Suprapubic skin (tissue), 4 donors: ENCODE results near the gene AMPD3. TPM values are rescaled to one million over a fixed set of nuclear protein-coding genes. Genes with fewer than 3 reads are reported as not detected.
A peak's percentile ranks its signal among the peaks of the same experiment; 100 is the strongest.

Experiments used
- DNase-seq, 2 donors: peaks; one replicate each; pipeline ENCODE4 v3.0.0-alpha.2; 2019; ENCODE audit warnings: low spot score in 2 of 2
- H3K27ac ChIP-seq: fragments of 200-600 bp; sonication (generic); one replicate; pipeline ENCODE4 v1.5.1; 2019
- H3K27me3 ChIP-seq: fragments of 200-600 bp; sonication (generic); one replicate; pipeline ENCODE4 v1.5.1; 2019
- H3K36me3 ChIP-seq: fragments of 200-600 bp; sonication (generic); one replicate; pipeline ENCODE4 v1.5.1; 2019
- H3K4me1 ChIP-seq: fragments of 200-600 bp; sonication (generic); one replicate; pipeline ENCODE4 v1.5.1; 2019
- H3K4me3 ChIP-seq: fragments of 200-600 bp; sonication (generic); one replicate; pipeline ENCODE4 v1.5.1; 2019; ENCODE audit warnings: mild to moderate bottlenecking
- H3K9me3 ChIP-seq: fragments of 200-600 bp; sonication (generic); one replicate; pipeline ENCODE4 v1.5.1; 2019
- CTCF ChIP-seq, 2 donors: fragments of 200-600 bp in 1 of 2; fragments of 450-650 bp in 1 of 2; sonication (generic) in 1 of 2; IDR thresholded peaks; one replicate each; pipeline ENCODE4 v1.5.1; 2016 to 2019; ENCODE audit warnings: antibody characterized with exemption in 2 of 2, mild to moderate bottlenecking in 1 of 2, moderate library complexity in 1 of 2
- EP300 ChIP-seq: sonication (generic); formaldehyde crosslinking; IDR thresholded peaks from one replicate; pipeline ENCODE4 v1.6.1; 2017; ENCODE audit warnings: antibody characterized with exemption
- POLR2A ChIP-seq, 2 donors: fragments of 450-650 bp; IDR thresholded peaks; one replicate each; pipeline ENCODE4 v1.6.1; 2017; ENCODE audit warnings: antibody characterized with exemption in 2 of 2, mild to moderate bottlenecking in 2 of 2, moderate library complexity in 2 of 2
- POLR2AphosphoS5 ChIP-seq, 3 donors: sonication (generic); formaldehyde crosslinking; IDR thresholded peaks; one replicate each; pipeline ENCODE4 v1.6.1; 2017; ENCODE audit warnings: antibody characterized with exemption in 3 of 3
- WGBS: methylation state at CpG from one replicate; pipeline ENCODE4 v1.1.5; 2018; 5-methylcytosine and 5-hydroxymethylcytosine counted together
- total RNA-seq, 4 donors: library from RNA; depleted of rRNA; stranded (reverse); fragments of >200 nt; gene quantifications; one replicate each; pipeline ENCODE4 v1.1.0, GENCODE V29; 2016

AMPD3 gene
- total RNA-seq, 4 donors from 2014 or later: 23.5 to 51.7 (median 27.4) TPM

- H3K27ac ChIP-seq: no peak overlapping the region
- H3K4me3 ChIP-seq: no peak overlapping the region
- no peaks in the 10 kb centered on the region for H3K9me3 ChIP-seq
- no peaks in the 10 kb centered on the region for H3K36me3 ChIP-seq
- no peaks in the 10 kb centered on the region for H3K27me3 ChIP-seq
- no peaks in the 10 kb centered on the region for H3K4me1 ChIP-seq
- WGBS: 84% methylated on average over 14 of the region's 16 CpGs
- DNase-seq: peak; percentile 44 to 55
- TF ChIP-seq POLR2A (IDR thresholded peaks at IDR 0.05) (no peak), CTCF (IDR thresholded peaks at IDR 0.05) (no peak), EP300 (no peak), POLR2AphosphoS5 (IDR thresholded peaks at IDR 0.05) (no peak)
Observed at GRCh38 chr11:10478574-10479550, 23.8 kb downstream of the AMPD3 start.

- Histone ChIP-seq H3K4me3 (no peak overlapping the region), H3K27me3 (no peaks in the 10 kb centered on the region), H3K9me3 (no peaks in the 10 kb centered on the region), H3K4me1 (no peaks in the 10 kb centered on the region), H3K36me3 (no peaks in the 10 kb centered on the region), H3K27ac (no peak overlapping the region)
- TF ChIP-seq POLR2A (IDR thresholded peaks at IDR 0.05): no peak
- TF ChIP-seq POLR2AphosphoS5 (IDR thresholded peaks at IDR 0.05): no peak
- no peak for TF ChIP-seq CTCF (IDR thresholded peaks at IDR 0.05)
- TF ChIP-seq EP300: no peak
- WGBS: 87% methylated on average over 6 of the region's 6 CpGs
- peak; percentile 34 to 35 for DNase-seq
Observed at GRCh38 chr11:10480026-10480425, 25.0 kb downstream of the AMPD3 start.

GRCh38 chr11:10480760-10481159 is 25.7 kb downstream of the AMPD3 start:
- peaks cover 4% of the 10 kb centered on the region for H3K36me3 ChIP-seq
- WGBS: 78% methylated on average over 2 of the region's 2 CpGs

GRCh38 chr11:10481560-10482349 is 26.7 kb downstream of the AMPD3 start:
- Histone ChIP-seq H3K4me1 (no peaks in the 10 kb centered on the region), H3K9me3 (no peaks in the 10 kb centered on the region), H3K36me3 (peaks cover 6% of the 10 kb centered on the region), H3K4me3 (no peak overlapping the region), H3K27ac (no peak overlapping the region), H3K27me3 (no peaks in the 10 kb centered on the region)
- DNase-seq: peak; percentile 43 to 74
- 97% methylated on average over 16 of the region's 16 CpGs for whole genome bisulfite sequencing
- TF ChIP-seq EP300 (no peak), POLR2A (IDR thresholded peaks at IDR 0.05) (no peak), POLR2AphosphoS5 (IDR thresholded peaks at IDR 0.05) (no peak)

More at GRCh38 chr11:10480760-10481159, 25.7 kb downstream of the AMPD3 start:
- no peaks in the 10 kb centered on the region for H3K9me3 ChIP-seq
- TF ChIP-seq EP300 (no peak), POLR2AphosphoS5 (IDR thresholded peaks at IDR 0.05) (no peak), POLR2A (IDR thresholded peaks at IDR 0.05) (no peak), CTCF (IDR thresholded peaks at IDR 0.05) (no peak)
- no peak overlapping the region for H3K4me3 ChIP-seq
- no peak for DNase-seq
- no peaks in the 10 kb centered on the region for H3K4me1 ChIP-seq
- H3K27ac ChIP-seq: no peak overlapping the region
- H3K27me3 ChIP-seq: no peaks in the 10 kb centered on the region

GRCh38 chr11:10483174-10483573 is 28.1 kb downstream of the AMPD3 start:
- Histone ChIP-seq H3K4me3 (no peak overlapping the region), H3K9me3 (no peaks in the 10 kb centered on the region), H3K27ac (no peak overlapping the region), H3K4me1 (peaks cover 5% of the 10 kb centered on the region), H3K27me3 (no peaks in the 10 kb centered on the region), H3K36me3 (peaks cover 6% of the 10 kb centered on the region)
- peak; percentile 44 to 55 for DNase-seq
- no peak for TF ChIP-seq CTCF (IDR thresholded peaks at IDR 0.05)
- TF ChIP-seq POLR2A (IDR thresholded peaks at IDR 0.05): no peak
- TF ChIP-seq EP300: no peak
- no peak for TF ChIP-seq POLR2AphosphoS5 (IDR thresholded peaks at IDR 0.05)
- WGBS: 96% methylated on average over 1 of the region's 1 CpG
